Measurements from ENCODE around the gene UBA7.

DNA sequence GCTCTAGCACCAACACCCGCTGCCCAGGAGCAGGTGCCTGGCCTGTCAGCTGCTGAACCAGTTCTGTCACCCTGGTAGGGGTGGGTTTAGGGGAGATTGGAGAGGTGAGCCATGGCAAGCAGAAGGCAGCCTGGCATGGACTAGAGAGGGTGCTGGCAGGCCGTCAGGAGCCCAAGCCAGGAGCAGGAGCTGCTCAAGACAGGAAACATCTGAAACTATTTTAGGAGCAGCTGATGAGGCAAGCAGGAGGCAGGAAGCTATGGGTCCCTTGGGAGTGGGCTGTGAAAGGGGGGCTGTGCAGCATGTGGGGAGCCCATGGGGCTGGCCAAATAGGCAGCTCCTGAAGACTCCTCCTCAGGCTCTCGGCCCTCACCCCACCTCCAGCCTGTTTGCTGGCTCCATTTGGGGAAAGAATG is 8.4 kb downstream of the UBA7 start:
- TF ChIP-seq, protein P1, sequence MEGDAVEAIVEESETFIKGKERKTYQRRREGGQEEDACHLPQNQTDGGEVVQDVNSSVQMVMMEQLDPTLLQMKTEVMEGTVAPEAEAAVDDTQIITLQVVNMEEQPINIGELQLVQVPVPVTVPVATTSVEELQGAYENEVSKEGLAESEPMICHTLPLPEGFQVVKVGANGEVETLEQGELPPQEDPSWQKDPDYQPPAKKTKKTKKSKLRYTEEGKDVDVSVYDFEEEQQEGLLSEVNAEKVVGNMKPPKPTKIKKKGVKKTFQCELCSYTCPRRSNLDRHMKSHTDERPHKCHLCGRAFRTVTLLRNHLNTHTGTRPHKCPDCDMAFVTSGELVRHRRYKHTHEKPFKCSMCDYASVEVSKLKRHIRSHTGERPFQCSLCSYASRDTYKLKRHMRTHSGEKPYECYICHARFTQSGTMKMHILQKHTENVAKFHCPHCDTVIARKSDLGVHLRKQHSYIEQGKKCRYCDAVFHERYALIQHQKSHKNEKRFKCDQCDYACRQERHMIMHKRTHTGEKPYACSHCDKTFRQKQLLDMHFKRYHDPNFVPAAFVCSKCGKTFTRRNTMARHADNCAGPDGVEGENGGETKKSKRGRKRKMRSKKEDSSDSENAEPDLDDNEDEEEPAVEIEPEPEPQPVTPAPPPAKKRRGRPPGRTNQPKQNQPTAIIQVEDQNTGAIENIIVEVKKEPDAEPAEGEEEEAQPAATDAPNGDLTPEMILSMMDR (IDR thresholded peaks at IDR 0.05): peak in 1 of 4 experiments; percentile 4
- no peak for TF ChIP-seq POLR2A (IDR thresholded peaks at IDR 0.05)
